SK-N-SH treated with all-trans-retinoic acid at 6 μM for 48 hours (cell line): ENCODE data around the gene DOCK11.

ENCODE experiments used
- ATAC-seq: fragments of 200-7000 bp; cut with Tn5 transposase; 3 replicates; pipeline ENCODE4 v1.9.1; 2020; ENCODE audit warnings: mild to moderate bottlenecking, moderate library complexity
- ARNTL ChIP-seq: fragments of 450-650 bp; formaldehyde crosslinking; IDR thresholded peaks from 2 replicates; pipeline ENCODE4 v1.5.0; 2020; ENCODE audit warnings: low read depth, mild to moderate bottlenecking, moderate library complexity, borderline replicate concordance
- BACH2 ChIP-seq: fragments of 250-450 bp; sonication (Bioruptor Pico); IDR thresholded peaks from 2 replicates; pipeline ENCODE4 v1.9.0; 2021; ENCODE audit warnings: mild to moderate bottlenecking, borderline replicate concordance
- CSDC2 ChIP-seq: fragments of 250-450 bp; sonication (Bioruptor Pico); IDR thresholded peaks from 2 replicates; pipeline ENCODE4 v1.5.0; 2020; ENCODE audit warnings: mild to moderate bottlenecking, moderate library complexity
- CSRNP3 ChIP-seq: fragments of 250-450 bp; sonication (Bioruptor Pico); IDR thresholded peaks from 2 replicates; pipeline ENCODE4 v1.5.1; 2021; ENCODE audit warnings: mild to moderate bottlenecking, moderate library complexity
- ESRRG ChIP-seq: fragments of 250-450 bp; sonication (Bioruptor Pico); IDR thresholded peaks from 2 replicates; pipeline ENCODE4 v1.6.1; 2021; ENCODE audit warnings: mild to moderate bottlenecking
- GLIS3 ChIP-seq: fragments of 250-450 bp; sonication (Bioruptor Pico); IDR thresholded peaks from 2 replicates; pipeline ENCODE4 v1.5.0; 2020; ENCODE audit warnings: mild to moderate bottlenecking, moderate library complexity
- ISL1 ChIP-seq: fragments of 250-450 bp; sonication (Bioruptor Pico); IDR thresholded peaks from 2 replicates; pipeline ENCODE4 v2.1.2; 2022; ENCODE audit warnings: mild to moderate bottlenecking, moderate library complexity
- OSR1 ChIP-seq: fragments of 250-450 bp; sonication (Bioruptor Pico); IDR thresholded peaks from 2 replicates; pipeline ENCODE4 v1.8.0; 2022; ENCODE audit warnings: moderate library complexity, mild to moderate bottlenecking, inconsistent platforms
- PATZ1 ChIP-seq: fragments of 250-450 bp; sonication (Bioruptor Pico); IDR thresholded peaks from 2 replicates; pipeline ENCODE4 v1.8.0; 2020; ENCODE audit warnings: mild to moderate bottlenecking, moderate library complexity, borderline replicate concordance
- PPARA ChIP-seq: fragments of 250-450 bp; sonication (Bioruptor Pico); IDR thresholded peaks from 2 replicates; pipeline ENCODE4 v1.5.0; 2020; ENCODE audit warnings: mild to moderate bottlenecking, borderline replicate concordance
- RARB ChIP-seq: fragments of 250-450 bp; sonication (Bioruptor Pico); IDR thresholded peaks from 2 replicates; pipeline ENCODE4 v1.8.0; 2021; ENCODE audit warnings: mild to moderate bottlenecking, moderate library complexity
- SNAI2 ChIP-seq: fragments of 250-450 bp; sonication (Bioruptor Pico); IDR thresholded peaks from 2 replicates; pipeline ENCODE4 v1.5.0; 2020; ENCODE audit warnings: mild to moderate bottlenecking, moderate library complexity
- TCF4 ChIP-seq: fragments of 250-450 bp; sonication (Bioruptor Pico); IDR thresholded peaks from 2 replicates; pipeline ENCODE4 v1.8.0; 2021; ENCODE audit warnings: mild to moderate bottlenecking, moderate library complexity, borderline replicate concordance
- TOX ChIP-seq: fragments of 250-450 bp; sonication (Bioruptor Pico); IDR thresholded peaks from 2 replicates; pipeline ENCODE4 v1.8.0; 2021; ENCODE audit warnings: mild to moderate bottlenecking, moderate library complexity, borderline replicate concordance
- ZC3H10 ChIP-seq: fragments of 250-450 bp; sonication (Bioruptor Pico); IDR thresholded peaks from 2 replicates; pipeline ENCODE4 v1.5.1; 2021; ENCODE audit warnings: mild to moderate bottlenecking, moderate library complexity
- ZFP3 ChIP-seq: fragments of 250-450 bp; sonication (Bioruptor Pico); IDR thresholded peaks from 2 replicates; pipeline ENCODE4 v1.5.0; 2020; ENCODE audit warnings: mild to moderate bottlenecking, moderate library complexity
- ZFP30 ChIP-seq: fragments of 450-650 bp; formaldehyde crosslinking; IDR thresholded peaks from 2 replicates; pipeline ENCODE4 v1.5.0; 2022; ENCODE audit warnings: mild to moderate bottlenecking, moderate library complexity
- ZNF565 ChIP-seq: fragments of 450-650 bp; formaldehyde crosslinking; conservative IDR thresholded peaks from 2 replicates; pipeline ENCODE4 v1.5.0; 2020; ENCODE audit warnings: low read depth, mild to moderate bottlenecking, moderate library complexity
- ZNF70 ChIP-seq: fragments of 450-650 bp; formaldehyde crosslinking; IDR thresholded peaks from 2 replicates; pipeline ENCODE4 v1.5.0; 2020; ENCODE audit warnings: mild to moderate bottlenecking, moderate library complexity
- ZNF8 ChIP-seq: fragments of 450-650 bp; formaldehyde crosslinking; IDR thresholded peaks from 2 replicates; pipeline ENCODE4 v1.5.0; 2020; ENCODE audit warnings: mild to moderate bottlenecking, moderate library complexity
- TF ChIP-seq, protein P1 (sequence below): fragments of 250-450 bp; sonication (Bioruptor Pico); IDR thresholded peaks from 2 replicates; pipeline ENCODE4 v1.5.0; 2020; ENCODE audit warnings: mild to moderate bottlenecking, moderate library complexity
- TF ChIP-seq, protein P2 (sequence below): fragments of 250-450 bp; sonication (Bioruptor Pico); IDR thresholded peaks from 2 replicates; pipeline ENCODE4 v1.8.0; 2021; ENCODE audit warnings: low read depth, mild to moderate bottlenecking, moderate library complexity, borderline replicate concordance

DOCK11 gene

DNA sequence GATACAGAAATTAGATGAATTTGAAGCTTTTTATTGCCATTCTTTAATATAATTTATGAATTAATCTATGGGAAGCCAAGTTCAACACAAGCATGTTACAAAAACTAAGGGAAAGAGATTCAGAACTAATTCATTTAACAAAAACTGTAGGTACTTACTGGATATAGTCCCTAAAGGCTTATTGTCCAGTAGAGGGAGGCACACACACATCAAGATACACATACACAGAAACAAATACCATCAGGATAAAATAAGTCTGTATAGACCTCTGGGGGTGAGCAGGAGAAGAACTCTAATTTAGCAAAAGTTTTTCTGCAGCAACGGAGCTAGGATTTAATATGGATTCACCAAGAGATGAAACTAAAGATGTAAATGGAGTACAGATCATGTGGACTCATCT lies 148.8 kb downstream of the DOCK11 start:
- ATAC-seq, result peak; percentile 76
- no peak for TF ChIP-seq ESRRG (CRISPR knock-in tag)
- TF ChIP-seq ARNTL (CRISPR knock-in tag), result no peak
- TF ChIP-seq BACH2, result no peak
- TF ChIP-seq ZNF70, result no peak
- TF ChIP-seq, protein P1, sequence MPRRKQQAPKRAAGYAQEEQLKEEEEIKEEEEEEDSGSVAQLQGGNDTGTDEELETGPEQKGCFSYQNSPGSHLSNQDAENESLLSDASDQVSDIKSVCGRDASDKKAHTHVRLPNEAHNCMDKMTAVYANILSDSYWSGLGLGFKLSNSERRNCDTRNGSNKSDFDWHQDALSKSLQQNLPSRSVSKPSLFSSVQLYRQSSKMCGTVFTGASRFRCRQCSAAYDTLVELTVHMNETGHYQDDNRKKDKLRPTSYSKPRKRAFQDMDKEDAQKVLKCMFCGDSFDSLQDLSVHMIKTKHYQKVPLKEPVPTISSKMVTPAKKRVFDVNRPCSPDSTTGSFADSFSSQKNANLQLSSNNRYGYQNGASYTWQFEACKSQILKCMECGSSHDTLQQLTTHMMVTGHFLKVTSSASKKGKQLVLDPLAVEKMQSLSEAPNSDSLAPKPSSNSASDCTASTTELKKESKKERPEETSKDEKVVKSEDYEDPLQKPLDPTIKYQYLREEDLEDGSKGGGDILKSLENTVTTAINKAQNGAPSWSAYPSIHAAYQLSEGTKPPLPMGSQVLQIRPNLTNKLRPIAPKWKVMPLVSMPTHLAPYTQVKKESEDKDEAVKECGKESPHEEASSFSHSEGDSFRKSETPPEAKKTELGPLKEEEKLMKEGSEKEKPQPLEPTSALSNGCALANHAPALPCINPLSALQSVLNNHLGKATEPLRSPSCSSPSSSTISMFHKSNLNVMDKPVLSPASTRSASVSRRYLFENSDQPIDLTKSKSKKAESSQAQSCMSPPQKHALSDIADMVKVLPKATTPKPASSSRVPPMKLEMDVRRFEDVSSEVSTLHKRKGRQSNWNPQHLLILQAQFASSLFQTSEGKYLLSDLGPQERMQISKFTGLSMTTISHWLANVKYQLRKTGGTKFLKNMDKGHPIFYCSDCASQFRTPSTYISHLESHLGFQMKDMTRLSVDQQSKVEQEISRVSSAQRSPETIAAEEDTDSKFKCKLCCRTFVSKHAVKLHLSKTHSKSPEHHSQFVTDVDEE, result no peak
- TF ChIP-seq ZFP3, result no peak
- TF ChIP-seq TOX (CRISPR knock-in tag), result no peak
- no peak for TF ChIP-seq OSR1 (CRISPR knock-in tag)

- no peak for ATAC-seq
- TF ChIP-seq ZNF70 (no peak), GLIS3 (no peak), BACH2 (no peak), ZNF8 (CRISPR knock-in tag) (no peak), RARB (CRISPR knock-in tag) (no peak), ZFP30 (CRISPR knock-in tag) (no peak), ZFP3 (no peak), ISL1 (no peak), TCF4 (CRISPR knock-in tag) (no peak), ARNTL (CRISPR knock-in tag) (no peak), PATZ1 (CRISPR knock-in tag) (no peak), TOX (CRISPR knock-in tag) (no peak), CSDC2 (no peak), ZC3H10 (CRISPR knock-in tag) (no peak), SNAI2 (CRISPR knock-in tag) (no peak), ZNF565 (CRISPR knock-in tag) (no peak)
- TF ChIP-seq, protein P2, sequence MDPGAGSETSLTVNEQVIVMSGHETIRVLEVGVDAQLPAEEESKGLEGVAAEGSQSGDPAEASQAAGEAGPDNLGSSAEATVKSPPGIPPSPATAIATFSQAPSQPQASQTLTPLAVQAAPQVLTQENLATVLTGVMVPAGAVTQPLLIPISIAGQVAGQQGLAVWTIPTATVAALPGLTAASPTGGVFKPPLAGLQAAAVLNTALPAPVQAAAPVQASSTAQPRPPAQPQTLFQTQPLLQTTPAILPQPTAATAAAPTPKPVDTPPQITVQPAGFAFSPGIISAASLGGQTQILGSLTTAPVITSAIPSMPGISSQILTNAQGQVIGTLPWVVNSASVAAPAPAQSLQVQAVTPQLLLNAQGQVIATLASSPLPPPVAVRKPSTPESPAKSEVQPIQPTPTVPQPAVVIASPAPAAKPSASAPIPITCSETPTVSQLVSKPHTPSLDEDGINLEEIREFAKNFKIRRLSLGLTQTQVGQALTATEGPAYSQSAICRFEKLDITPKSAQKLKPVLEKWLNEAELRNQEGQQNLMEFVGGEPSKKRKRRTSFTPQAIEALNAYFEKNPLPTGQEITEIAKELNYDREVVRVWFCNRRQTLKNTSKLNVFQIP (CRISPR knock-in tag), result no peak
- TF ChIP-seq, protein P1, result no peak
These were observed 157.1 kb downstream of the DOCK11 start for GRCh38 chrX:118652717-118653116.

DNA sequence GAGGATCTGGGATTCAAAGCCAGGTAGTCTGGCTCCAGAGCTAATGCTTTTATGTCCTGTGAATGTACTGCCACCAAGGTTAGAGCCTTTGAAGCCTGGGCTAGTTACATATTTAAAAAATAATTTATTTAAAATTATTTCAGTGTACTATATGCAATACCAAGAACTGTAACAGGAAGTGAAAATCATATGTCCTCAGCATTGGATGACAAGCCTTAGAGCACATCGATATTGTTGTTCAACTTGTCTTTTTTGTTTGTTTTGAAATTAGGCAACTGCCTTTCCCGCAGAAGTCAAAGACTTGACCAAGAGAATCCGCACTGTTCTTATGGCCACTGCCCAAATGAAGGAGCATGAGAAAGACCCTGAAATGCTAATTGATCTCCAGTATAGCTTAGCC lies 158.7 kb downstream of the DOCK11 start:
- no peak for ATAC-seq
- TF ChIP-seq, protein P2 (CRISPR knock-in tag), result no peak
- TF ChIP-seq, protein P1, result no peak
- TF ChIP-seq ZC3H10 (CRISPR knock-in tag) (no peak), ZNF8 (CRISPR knock-in tag) (no peak), CSRNP3 (no peak), PPARA (no peak), ZNF70 (no peak), TCF4 (CRISPR knock-in tag) (no peak), ARNTL (CRISPR knock-in tag) (no peak)
